DLD1 (cell line): ENCODE data around the gene ROR1.
"Not testable (repeated sequence)": the region's sequence is repeated elsewhere in the genome, so short reads cannot be mapped to it uniquely, and the experiment has no call there.

ENCODE experiments used
- in situ Hi-C: cut with HindIII; loops from 2 replicates; pipeline ENCODE4 v1.10.0; 2017; ENCODE audit warnings: low sequenced_read_pairs

ROR1 gene

DNA sequence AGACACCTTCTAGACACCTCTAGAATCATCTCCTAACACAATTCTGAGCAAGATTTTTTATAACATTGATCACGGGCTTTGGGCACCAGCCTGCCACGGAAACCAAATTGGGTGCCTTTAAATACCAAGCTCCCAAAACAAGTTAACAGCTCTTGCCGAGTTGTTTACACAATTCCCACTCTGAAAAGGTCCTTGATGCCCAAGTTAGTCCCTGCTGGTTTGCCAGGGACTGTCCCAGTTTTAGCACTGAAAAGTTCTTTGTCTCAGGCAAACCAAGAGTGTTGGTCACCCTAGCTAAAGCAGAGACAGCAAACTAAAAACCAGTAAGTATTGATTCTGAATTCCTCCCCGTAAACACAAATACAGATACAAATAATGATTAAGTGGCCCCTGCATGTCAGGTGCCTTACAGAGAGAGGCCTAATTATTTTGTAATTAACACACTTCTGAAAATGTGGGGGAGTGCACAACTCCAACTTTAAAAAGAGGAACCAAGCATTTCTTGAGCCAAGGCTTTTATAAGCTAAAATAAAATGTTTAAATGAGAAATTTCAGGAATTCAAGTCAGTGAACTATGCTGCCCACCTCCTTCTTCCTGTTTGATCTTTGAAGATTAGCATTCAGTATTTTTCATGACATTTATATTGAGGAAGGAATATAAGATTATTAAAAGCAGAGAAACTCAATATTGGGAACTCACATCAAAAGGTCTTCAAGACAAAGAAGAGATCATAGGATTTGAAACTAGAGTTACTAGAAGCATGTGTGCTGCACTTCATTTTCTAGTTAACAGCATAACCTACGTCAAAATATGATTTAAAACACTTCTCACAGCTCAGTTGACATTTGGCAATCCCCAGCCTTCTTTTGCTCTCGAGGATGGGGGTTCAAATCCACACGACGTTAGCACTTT is 420.6 kb downstream of the ROR1 start:
- in situ Hi-C loops, result no loop called here

DNA sequence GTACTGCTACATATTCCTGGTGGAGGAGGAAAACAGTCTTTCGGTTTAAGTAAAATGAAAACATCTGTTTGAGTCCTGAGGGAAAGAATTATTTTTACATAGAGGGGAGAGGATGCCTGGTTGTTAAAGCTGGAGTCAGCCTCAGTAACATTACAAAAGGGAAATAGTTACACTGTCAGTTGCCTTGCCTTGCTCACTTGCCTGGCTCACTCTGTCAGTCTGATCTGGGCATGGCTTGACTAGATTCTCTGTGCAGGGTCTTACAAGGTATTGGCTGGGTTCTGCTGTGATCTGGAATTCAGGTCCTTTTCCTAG is 421.2 kb downstream of the ROR1 start:
- in situ Hi-C loops, result no loop called here

DNA sequence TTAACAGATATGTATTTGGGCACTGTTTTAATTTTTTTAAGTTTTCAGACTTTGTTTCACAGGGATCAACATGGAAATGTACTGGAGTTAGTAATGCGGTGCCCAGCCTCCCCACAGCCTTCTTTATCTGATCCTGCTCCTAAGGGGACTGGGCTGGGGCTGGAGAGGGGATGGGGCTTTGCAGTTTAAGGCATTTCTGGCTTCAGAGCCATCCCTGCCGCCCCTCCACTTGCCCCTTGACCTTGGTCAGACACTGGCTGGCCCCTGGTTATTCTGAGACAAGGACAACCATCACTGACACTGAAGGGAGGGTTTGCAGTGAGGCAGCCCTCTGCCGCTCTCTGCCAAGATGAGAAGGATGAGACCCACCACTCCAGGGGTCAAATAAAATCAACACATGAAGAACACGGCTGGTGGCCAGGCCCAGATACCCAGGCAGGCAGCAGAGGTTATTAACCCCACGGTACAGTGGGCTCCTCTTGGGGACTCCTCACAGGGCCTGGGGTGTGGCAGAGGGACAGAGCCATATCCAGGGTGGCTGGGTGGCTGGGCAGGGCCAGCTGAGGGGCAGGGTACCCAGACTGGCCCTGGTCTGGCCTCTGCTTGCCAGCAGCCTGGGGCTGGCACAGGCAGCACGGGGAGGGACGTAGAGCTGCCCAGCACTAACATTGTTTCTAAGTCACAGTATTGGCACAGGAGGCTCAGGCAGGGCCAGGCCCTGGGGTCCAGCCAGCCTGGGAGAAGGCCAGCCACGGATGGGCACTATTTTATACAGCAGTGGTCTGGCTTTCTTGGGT is 422.5 kb downstream of the ROR1 start:
- in situ Hi-C loops, result no loop called here

DNA sequence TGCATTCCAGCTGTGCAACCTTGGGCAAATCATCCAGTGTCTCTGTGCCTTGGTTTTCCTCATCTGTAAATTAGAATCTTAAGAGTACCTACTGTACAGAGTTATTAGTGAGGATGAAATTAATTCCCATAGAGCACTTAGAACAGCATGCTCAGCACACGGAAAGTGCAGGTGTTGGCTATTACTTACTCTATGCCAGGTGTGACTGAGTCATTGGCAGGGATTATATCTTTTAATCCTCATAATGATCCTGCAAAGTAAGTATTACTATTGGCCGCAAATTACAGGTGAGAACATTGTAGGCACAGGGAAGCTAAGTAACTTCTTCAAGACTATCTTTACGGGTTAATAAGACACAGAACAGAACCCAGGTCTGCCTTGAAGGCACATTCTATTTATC is 423.3 kb downstream of the ROR1 start:
- in situ Hi-C loops, result no loop called here

DNA sequence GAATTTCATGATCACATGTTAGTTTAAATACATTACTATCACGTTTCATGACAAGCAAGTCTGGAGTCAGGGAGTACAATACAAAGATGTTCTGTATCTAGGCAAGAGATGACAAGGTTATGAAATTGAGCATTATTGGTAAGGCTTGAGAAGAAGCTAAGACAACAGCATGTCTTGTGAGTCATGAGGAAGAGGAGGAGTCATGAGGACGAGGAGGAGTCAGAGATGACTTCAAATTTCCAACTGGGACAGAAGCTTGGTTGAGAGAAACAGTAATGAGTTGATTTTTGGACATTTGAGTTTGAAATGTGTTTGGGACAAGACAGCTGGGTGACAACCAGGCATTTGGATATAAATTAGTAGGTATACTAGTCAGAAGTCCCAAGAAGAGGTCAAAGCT is 425.3 kb downstream of the ROR1 start:
- in situ Hi-C loops, result no loop called here

DNA sequence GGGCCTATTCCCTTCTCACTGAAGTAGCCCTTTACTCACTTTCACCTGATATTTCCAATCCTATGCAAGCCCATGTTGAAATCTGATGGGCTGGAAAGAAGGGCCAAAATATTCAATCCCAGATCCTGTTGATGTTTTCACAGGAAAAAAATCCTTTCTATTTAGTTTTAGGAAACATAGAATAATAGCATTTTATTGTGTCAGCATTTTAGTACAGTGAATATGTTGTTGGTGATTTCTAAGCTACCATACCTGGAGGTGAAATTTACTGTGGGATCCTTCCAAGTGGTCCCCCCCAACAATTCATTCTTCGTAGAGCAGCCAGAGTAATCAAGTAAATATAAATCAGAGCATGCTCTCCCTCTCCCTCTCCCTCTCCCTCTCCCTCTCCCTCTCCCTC is 426.2 kb downstream of the ROR1 start:
- in situ Hi-C loops, result no loop called here

DNA sequence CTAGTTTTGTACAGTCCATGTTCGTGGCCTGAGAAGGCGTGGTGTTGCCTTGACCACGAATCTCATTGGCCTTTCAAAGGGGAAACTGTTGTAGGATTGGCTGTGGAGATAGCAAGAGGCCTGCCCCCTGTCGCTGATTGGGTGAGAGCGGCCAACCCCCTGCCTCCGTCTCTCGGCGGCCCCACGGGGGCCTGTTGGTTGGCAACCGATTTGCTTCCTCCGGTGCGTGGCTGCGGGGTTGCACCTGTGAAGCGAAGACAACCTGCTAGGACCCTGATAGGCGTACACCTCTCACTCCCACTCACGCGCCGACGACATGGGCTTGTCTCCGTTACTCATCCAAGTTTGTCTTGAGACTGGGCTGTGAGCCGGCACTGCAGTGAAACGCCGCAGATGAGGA is 429.6 kb downstream of the ROR1 start, which contains the start of gene UBE2U:
TSS of gene UBE2U (plus strand) at position 204 of the 400 bp plus-strand sequence. CDS start 428 bp downstream, outside the sequence.
- in situ Hi-C loops, result no loop called here

DNA sequence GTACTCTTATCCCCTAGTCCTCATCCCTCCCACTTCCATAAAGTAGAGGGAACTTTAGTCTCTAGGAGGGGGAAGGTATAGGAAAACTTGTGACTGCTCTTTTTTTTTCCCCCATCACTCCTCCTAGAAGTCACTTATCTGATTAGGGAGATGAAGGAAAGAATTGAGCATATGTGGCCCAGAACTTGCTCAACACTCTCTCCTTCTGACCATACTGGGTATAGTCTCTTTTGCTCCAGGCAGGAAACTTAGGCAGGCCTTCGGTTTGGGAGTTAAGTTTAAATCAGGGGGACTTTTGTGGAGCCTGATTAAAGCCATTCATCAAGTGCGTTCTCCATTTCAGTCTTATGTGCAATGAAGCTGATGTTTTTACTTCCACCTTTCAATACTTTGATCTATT is 435.4 kb downstream of the ROR1 start:
- in situ Hi-C loops, result no loop called here

DNA sequence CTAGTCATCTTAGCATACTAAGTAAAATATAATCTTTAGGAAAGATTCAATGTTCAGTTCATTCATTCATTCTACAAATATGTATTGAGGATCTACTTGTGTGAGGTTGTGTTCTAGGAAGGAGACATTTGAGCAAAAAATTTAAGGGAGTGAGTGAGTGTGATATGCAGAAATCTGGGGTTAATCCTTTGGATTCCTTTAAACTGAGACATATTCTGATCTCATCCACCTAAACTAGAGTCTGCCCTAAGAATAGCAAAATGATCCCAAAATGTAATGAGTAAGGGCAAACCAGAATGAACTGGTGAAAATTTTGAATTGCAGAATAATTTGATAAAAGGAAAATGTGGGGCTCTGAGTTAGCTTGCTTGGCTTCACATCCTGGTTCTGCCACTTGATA is 438.2 kb downstream of the ROR1 start:
- in situ Hi-C loops, result no loop called here

DNA sequence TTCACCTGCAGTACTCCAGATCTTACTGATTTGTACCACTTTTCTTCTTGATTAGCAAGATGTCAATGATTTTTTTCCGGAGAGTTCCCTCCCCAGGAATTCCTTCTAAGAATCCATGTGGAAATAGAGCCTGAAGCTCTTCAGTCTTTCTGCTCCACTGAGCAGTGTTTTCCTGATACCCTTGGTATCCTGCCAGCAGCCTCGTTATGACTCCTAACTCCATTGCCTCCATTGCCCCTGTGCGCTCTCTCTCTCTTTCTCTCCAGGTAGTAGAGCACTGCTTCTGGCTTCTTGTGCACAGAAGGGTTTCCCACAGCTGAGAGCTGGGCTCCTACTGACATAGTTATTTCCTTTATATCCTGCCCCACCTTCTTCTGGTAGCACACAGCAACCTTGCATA is 441.8 kb downstream of the ROR1 start:
- in situ Hi-C loops, result no loop called here

DNA sequence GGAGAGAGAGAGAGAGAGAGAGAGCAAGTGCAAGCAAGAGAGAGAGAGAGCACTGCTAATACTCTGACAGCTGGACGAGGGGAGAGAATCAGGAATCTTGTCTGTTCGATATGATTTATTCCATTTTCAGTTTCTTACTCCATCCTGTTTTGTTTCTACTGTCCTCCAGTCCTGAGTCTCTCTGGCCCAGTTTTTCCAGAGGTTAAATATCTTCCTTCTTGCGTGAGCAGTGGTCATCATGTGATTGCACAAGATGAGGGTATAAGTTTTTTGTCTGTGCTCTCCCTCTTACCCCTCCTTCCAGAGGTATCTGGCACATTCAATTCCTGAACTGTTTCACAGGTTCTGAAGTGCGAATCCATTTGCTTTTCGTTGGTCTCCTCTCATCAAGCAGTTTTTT is 446.4 kb downstream of the ROR1 start:
- in situ Hi-C loops, result no loop called here

DNA sequence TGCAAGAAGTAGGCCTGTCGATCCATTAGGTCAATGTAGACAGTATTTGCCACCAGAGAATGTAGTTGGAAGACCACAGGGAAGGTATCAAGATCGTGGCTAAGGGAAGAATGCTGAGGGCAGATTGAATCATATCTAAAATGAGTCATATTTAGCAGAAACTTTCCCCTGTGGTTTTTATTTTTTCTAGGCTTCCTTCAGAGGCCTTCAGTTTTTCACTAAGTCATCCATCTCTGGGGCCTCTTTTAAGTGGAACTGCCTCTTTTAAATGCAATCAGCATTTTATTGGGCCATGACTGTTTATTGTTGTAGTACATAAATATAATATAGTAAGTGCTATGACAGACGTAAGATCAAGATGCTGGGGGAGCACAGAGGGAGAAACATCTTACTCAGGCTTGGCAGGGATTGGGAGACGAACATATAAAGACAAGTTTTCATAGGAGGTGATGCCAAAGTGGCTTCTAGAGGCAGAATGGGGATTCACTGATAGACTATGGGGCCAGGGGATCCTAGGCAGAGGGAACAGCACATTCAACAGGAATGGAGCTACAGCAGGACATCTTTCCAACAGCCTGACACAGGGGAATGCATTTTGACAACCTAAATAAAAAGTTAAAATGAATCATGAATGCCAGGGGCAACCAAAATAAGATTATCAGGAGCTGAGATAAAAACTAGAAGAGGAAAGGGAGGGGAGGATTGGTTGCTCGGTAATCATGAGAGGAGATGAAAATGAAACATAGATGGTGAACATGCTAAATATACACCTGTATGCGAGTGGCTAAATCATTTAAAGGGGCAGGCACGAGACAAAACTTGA is 449.7 kb downstream of the ROR1 start:
- in situ Hi-C loops, result no loop called here

DNA sequence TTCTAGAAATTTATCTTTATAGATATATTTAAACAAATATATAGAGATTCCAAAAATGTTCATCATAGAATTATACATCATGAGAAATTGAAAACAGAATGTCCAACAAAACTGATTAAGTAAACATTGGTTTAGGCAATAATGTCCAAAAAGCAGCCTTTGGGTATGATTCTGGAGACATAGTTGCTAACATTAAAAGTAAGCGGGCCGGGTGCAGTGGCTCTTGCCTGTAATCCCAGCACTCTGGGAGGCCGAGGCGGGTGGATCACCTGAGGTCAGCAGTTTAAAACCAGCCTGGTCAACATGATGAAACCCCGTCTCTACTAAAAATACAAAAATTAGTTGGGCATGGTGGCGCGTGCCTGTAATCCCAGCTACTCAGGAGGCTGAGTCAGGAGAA is 450.4 kb downstream of the ROR1 start:
- in situ Hi-C loops, result not testable (repeated sequence)

DNA sequence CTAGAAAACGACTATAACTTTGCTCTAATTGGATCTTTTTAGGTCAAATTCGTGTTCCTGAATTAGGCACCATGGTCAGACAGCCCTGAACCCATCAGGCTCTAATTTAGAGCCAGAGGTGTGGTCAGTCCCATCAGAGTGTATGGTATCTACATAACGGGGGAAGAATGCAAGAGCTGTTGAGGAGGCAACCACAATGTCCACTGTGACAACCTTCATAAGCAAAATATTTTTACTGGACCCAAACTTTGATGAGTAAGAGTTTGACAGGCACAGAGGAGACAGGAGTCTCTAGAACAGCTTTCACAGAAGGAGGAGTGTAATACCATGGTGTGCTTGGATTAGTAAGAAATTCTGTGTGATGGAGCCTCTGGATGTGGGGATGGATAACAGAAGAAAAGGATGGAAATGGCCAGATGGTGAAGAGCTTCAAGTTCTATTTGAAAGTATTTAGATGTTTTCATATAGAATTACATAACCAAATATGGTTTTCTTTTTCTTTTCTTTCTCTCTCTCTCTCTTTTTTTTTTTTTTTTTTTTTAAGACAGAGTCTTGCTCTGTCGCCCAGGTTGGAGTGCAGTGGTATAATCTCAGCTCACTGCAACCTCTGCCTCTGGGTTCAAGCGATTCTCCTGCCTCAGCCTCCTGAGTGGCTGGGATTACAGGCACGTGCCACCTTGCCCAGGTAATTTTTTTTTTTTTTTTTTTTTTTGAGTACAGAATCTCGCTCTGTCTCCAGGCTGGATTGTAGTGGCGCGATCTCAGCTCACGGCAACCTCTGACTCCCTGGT is 454.5 kb downstream of the ROR1 start:
- in situ Hi-C loops, result no loop called here

DNA sequence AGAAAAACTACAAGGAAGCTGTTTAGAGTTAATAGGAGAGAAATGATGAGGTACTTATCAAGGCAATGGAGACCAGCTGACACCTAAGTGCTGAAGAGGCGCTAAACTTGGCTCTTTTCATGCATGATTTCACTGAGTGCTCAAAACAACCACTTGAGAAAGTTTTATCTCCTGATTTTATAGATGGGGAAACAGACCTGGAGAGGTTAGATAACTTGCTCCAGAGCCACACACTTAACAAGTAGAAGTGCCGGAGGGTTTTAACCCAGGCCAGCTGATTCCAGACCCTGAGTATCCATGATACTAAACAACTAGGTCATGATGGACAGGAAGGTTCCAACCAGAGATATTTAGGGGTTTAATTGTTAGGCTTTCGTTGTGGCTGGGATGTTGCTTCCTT is 455.5 kb downstream of the ROR1 start:
- in situ Hi-C loops, result no loop called here
